H1 (cell line): ENCODE measurements around the gene TMEM253. TPM values are rescaled to one million over a fixed set of nuclear protein-coding genes. Genes with fewer than 3 reads are reported as not detected.

Source experiments
- CTCF ChIA-PET: fragments of 300-600 bp; sonication (Branson Sonifier 250); formaldehyde crosslinking; loops from one replicate; lab custom pipeline; 2021; ENCODE audit not compliant: partially characterized antibody; lab: Charles Lee
- POLR2A ChIA-PET: fragments of 300-600 bp; sonication (Branson Sonifier 250); formaldehyde crosslinking; loops from one replicate; lab custom pipeline; 2021; ENCODE audit warnings: inconsistent platforms; ENCODE audit not compliant: partially characterized antibody; lab: Charles Lee
- DNase-seq, 2 experiments: peaks; one replicate each; pipeline versions ENCODE4 v3.0.0 to v3.0.0-alpha.2; 2010 to 2022; ENCODE audit warnings: low spot score in 2 of 2, low read depth in 1 of 2, mixed read lengths in 1 of 2
- FAIRE-seq: peaks from 2 replicates; lab custom pipeline; 2011; peaks lifted over from hg19 to GRCh38; lab: Jason Lieb, UNC
- H2AFZ ChIP-seq: 2 replicates; pipeline ENCODE4 v1.8.1; 2012; ENCODE audit warnings: low read length, inconsistent platforms
- H2AK5ac ChIP-seq: 2 replicates; pipeline ENCODE4 v1.6.1; 2013; ENCODE audit warnings: low read depth, low read length
- H2BK120ac ChIP-seq: replicated peaks from 2 replicates; pipeline ENCODE3; 2013; ENCODE audit warnings: low read depth, low read length, inconsistent platforms
- H2BK12ac ChIP-seq: 2 replicates; pipeline ENCODE4 v1.6.1; 2013; ENCODE audit warnings: low read depth, low read length
- H2BK15ac ChIP-seq: 2 replicates; pipeline ENCODE4 v1.6.1; 2013; ENCODE audit warnings: low read length
- H2BK20ac ChIP-seq: 2 replicates; pipeline ENCODE4 v1.6.1; 2013; ENCODE audit warnings: low read length
- H2BK5ac ChIP-seq: 2 replicates; pipeline ENCODE4 v1.6.1; 2013; ENCODE audit warnings: low read depth, low read length
- H3K14ac ChIP-seq: 2 replicates; pipeline ENCODE4 v1.6.1; 2013; ENCODE audit warnings: inconsistent platforms; ENCODE audit not compliant: insufficient read length
- H3K18ac ChIP-seq: 2 replicates; pipeline ENCODE4 v1.6.1; 2013; ENCODE audit warnings: low read length; ENCODE audit errors: extremely low read depth
- H3K23ac ChIP-seq: 2 replicates; pipeline ENCODE4 v1.6.1; 2013; ENCODE audit warnings: inconsistent platforms; ENCODE audit not compliant: insufficient read length
- H3K23me2 ChIP-seq: 2 replicates; pipeline ENCODE4 v1.6.1; 2013; ENCODE audit warnings: low read depth, low read length
- H3K27ac ChIP-seq: 2 replicates; pipeline ENCODE4 v1.6.1; 2011; ENCODE audit warnings: low read depth, low read length, inconsistent platforms
- H3K27me3 ChIP-seq, 4 experiments: replicated peaks in 1 of 4; 1 replicate in 1 of 4; 2 replicates in 3 of 4; pipeline versions ENCODE4 v1.6.1 to v1.8.1; 2011 to 2013; ENCODE audit warnings: low read length in 3 of 4, mild to moderate bottlenecking in 3 of 4, inconsistent platforms in 2 of 4, mixed read lengths in 2 of 4, moderate library complexity in 1 of 4; ENCODE audit not compliant: control insufficient read depth in 3 of 4, insufficient read depth in 3 of 4; ENCODE audit errors: extremely low read depth in 1 of 4
- H3K36me3 ChIP-seq, 4 experiments: 2 replicates each; pipeline versions ENCODE4 v1.6.1 to v1.8.1; 2011 to 2013; ENCODE audit warnings: mild to moderate bottlenecking in 4 of 4, low read length in 3 of 4, moderate library complexity in 2 of 4, control low read depth in 1 of 4, inconsistent platforms in 1 of 4; ENCODE audit not compliant: insufficient read depth in 4 of 4, control insufficient read depth in 2 of 4
- H3K4ac ChIP-seq: replicated peaks from 2 replicates; pipeline ENCODE3; 2013; ENCODE audit warnings: low read length, low read depth, mixed read lengths, inconsistent platforms; ENCODE audit not compliant: insufficient read length
- H3K4me1 ChIP-seq, 4 experiments: replicated peaks in 1 of 4; 1 replicate in 1 of 4; 2 replicates in 3 of 4; pipeline versions ENCODE4 v1.6.1 to v1.8.1; 2011 to 2013; ENCODE audit warnings: low read length in 3 of 4, inconsistent platforms in 2 of 4, mixed read lengths in 1 of 4; ENCODE audit not compliant: insufficient read depth in 4 of 4, control insufficient read depth in 3 of 4
- H3K4me2 ChIP-seq, 2 experiments: 2 replicates each; pipeline versions ENCODE4 v1.6.1 to v1.8.1; 2011 to 2013; ENCODE audit warnings: low read depth in 2 of 2, low read length in 2 of 2, control low read depth in 1 of 2, inconsistent platforms in 1 of 2, mild to moderate bottlenecking in 1 of 2; ENCODE audit not compliant: insufficient read depth in 1 of 2
- H3K4me3 ChIP-seq, 4 experiments: fragments of 200-600, 300-600 bp in 1 of 4; sonication (generic), shearing (Covaris generic), sonication (Bioruptor Twin) in 1 of 4; 2 replicates each; pipeline versions ENCODE4 v1.5.1 to v1.8.1; 2011 to 2016; ENCODE audit warnings: low read length in 4 of 4, low read depth in 3 of 4, control low read depth in 2 of 4, inconsistent platforms in 2 of 4, mild to moderate bottlenecking in 2 of 4, mixed read lengths in 1 of 4, moderate library complexity in 1 of 4; ENCODE audit not compliant: insufficient read depth in 2 of 4; ENCODE audit errors: extremely low read depth in 1 of 4
- H3K56ac ChIP-seq: replicated peaks from 2 replicates; pipeline ENCODE3; 2013; ENCODE audit warnings: low read depth, mild to moderate bottlenecking, mixed read lengths, low read length, inconsistent platforms; ENCODE audit not compliant: insufficient read length
- H3K79me1 ChIP-seq: 2 replicates; pipeline ENCODE4 v1.6.1; 2013; ENCODE audit warnings: low read depth, low read length, control low read depth
- H3K79me2 ChIP-seq, 2 experiments: 2 replicates each; pipeline versions ENCODE4 v1.6.1 to v1.8.1; 2012 to 2013; ENCODE audit warnings: low read length in 2 of 2, mild to moderate bottlenecking in 2 of 2, inconsistent platforms in 1 of 2; ENCODE audit not compliant: insufficient read depth in 2 of 2, control insufficient read depth in 1 of 2
- H3K9ac ChIP-seq, 4 experiments: replicated peaks in 1 of 4; 1 replicate in 1 of 4; 2 replicates in 3 of 4; pipeline versions ENCODE4 v1.6.1 to v1.8.1; 2011 to 2013; ENCODE audit warnings: low read depth in 3 of 4, low read length in 3 of 4, control low read depth in 2 of 4, mild to moderate bottlenecking in 2 of 4, moderate library complexity in 2 of 4, inconsistent platforms in 1 of 4; ENCODE audit errors: extremely low read depth in 1 of 4
- H3K9me3 ChIP-seq, 2 experiments: 2 replicates each; pipeline versions ENCODE4 v1.6.1 to v1.8.1; 2012 to 2013; ENCODE audit warnings: mild to moderate bottlenecking in 2 of 2, moderate library complexity in 2 of 2, control low read depth in 1 of 2, inconsistent platforms in 1 of 2, low read depth in 1 of 2, low read length in 1 of 2, mixed read lengths in 1 of 2; ENCODE audit not compliant: insufficient read depth in 2 of 2
- H4K20me1 ChIP-seq, 2 experiments: replicated peaks in 1 of 2; 2 replicates each; pipeline versions ENCODE3 to v1.8.1; 2011 to 2013; ENCODE audit warnings: inconsistent platforms in 2 of 2, low read length in 2 of 2, mild to moderate bottlenecking in 1 of 2; ENCODE audit not compliant: insufficient read depth in 2 of 2, control insufficient read depth in 1 of 2
- H4K5ac ChIP-seq: 2 replicates; pipeline ENCODE4 v1.6.1; 2013; ENCODE audit warnings: low read length, low read depth, mixed read lengths, inconsistent platforms; ENCODE audit not compliant: insufficient read length
- H4K8ac ChIP-seq: 2 replicates; pipeline ENCODE4 v1.8.0; 2013; ENCODE audit warnings: mild to moderate bottlenecking, moderate library complexity, low read length, inconsistent platforms; ENCODE audit not compliant: insufficient read depth; ENCODE audit errors: extremely low read depth
- H4K91ac ChIP-seq: replicated peaks from 2 replicates; pipeline ENCODE3; 2013; ENCODE audit warnings: low read length, mixed read lengths, inconsistent platforms; ENCODE audit not compliant: insufficient read length
- BCL11A ChIP-seq, 2 experiments: IDR thresholded peaks; one replicate each; pipeline ENCODE4 v1.6.1; 2011; ENCODE audit warnings: low read depth in 2 of 2, low read length in 2 of 2, mild to moderate bottlenecking in 2 of 2
- BRCA1 ChIP-seq: IDR thresholded peaks from 2 replicates; pipeline ENCODE4 v1.6.1; 2012; ENCODE audit warnings: low read depth, low read length, improper control_type of control experiment
- CBX5 ChIP-seq: fragments of 300-800, 300-1000 bp; sonication (generic); IDR thresholded peaks from 2 replicates; pipeline ENCODE4 v1.7.1; 2016; ENCODE audit warnings: antibody characterized with exemption, low read length, low read depth
- CREB1 ChIP-seq: IDR thresholded peaks from 2 replicates; pipeline ENCODE4 v1.6.1; 2012; ENCODE audit warnings: inconsistent platforms
- EGR1 ChIP-seq: IDR thresholded peaks from 2 replicates; pipeline ENCODE4 v1.6.1; 2011; ENCODE audit warnings: low read depth, low read length, borderline replicate concordance
- GTF2F1 ChIP-seq: IDR thresholded peaks from 2 replicates; pipeline ENCODE4 v1.6.1; 2012; ENCODE audit warnings: low read depth, low read length, improper control_type of control experiment, borderline replicate concordance
- NANOG ChIP-seq: IDR thresholded peaks from 2 replicates; pipeline ENCODE4 v1.6.1; 2011; ENCODE audit warnings: low read length, low read depth, mild to moderate bottlenecking, inconsistent platforms; ENCODE audit not compliant: insufficient read depth, poor library complexity, severe bottlenecking
- PHF8 ChIP-seq: fragments of 200-600 bp; sonication (generic); conservative IDR thresholded peaks from 2 replicates; pipeline ENCODE4 v1.7.1; 2012; ENCODE audit warnings: low read depth, mild to moderate bottlenecking, inconsistent platforms, low read length, moderate library complexity
- POLR2A ChIP-seq, 2 experiments: IDR thresholded peaks; 1 replicate in 1 of 2; 2 replicates in 1 of 2; pipeline ENCODE4 v1.6.1; 2011; ENCODE audit warnings: low read depth in 2 of 2, low read length in 2 of 2, mild to moderate bottlenecking in 2 of 2; ENCODE audit errors: control extremely low read depth in 1 of 2
- RAD21 ChIP-seq, 2 experiments: IDR thresholded peaks in 1 of 2; conservative IDR thresholded peaks in 1 of 2; 2 replicates each; pipeline ENCODE4 v1.6.1; 2011; ENCODE audit warnings: low read depth in 2 of 2, low read length in 2 of 2, improper control_type of control experiment in 1 of 2, inconsistent platforms in 1 of 2, mild to moderate bottlenecking in 1 of 2, moderate library complexity in 1 of 2
- RFX5 ChIP-seq: IDR thresholded peaks from 2 replicates; pipeline ENCODE4 v1.6.1; 2011; ENCODE audit warnings: low read depth, low read length, improper control_type of control experiment, borderline replicate concordance
- SP4 ChIP-seq: IDR thresholded peaks from 2 replicates; pipeline ENCODE4 v1.6.1; 2012; ENCODE audit warnings: low read length, inconsistent platforms
- TAF1 ChIP-seq: IDR thresholded peaks from 2 replicates; pipeline ENCODE4 v1.6.1; 2011; ENCODE audit warnings: mild to moderate bottlenecking, low read depth, low read length
- WGBS, 2 experiments: shearing (Covaris generic) in 1 of 2; methylation state at CpG; one replicate each; pipeline versions ENCODE4 v1.1.6 to v1.1.7; 2013 to 2015; ENCODE audit warnings: low lambda C conversion rate in 2 of 2, mixed read lengths in 2 of 2, inconsistent platforms in 1 of 2, low coverage in 1 of 2, missing lambda C conversion rate in 1 of 2; ENCODE audit not compliant: insufficient replicate concordance in 2 of 2, insufficient coverage in 1 of 2, insufficient read length in 1 of 2; ENCODE audit errors: extremely low coverage in 1 of 2, missing lambda C conversion rate in 1 of 2; 5-methylcytosine and 5-hydroxymethylcytosine counted together
- polyA plus RNA-seq, 7 experiments: library from polyadenylated mRNA; depleted of rRNA in 3 of 7; stranded (reverse) in 5 of 7; unstranded in 2 of 7; fragments of >200 nt in 5 of 7; fragments of 200-250 nt in 2 of 7; gene quantifications; 1 replicate in 5 of 7; 2 replicates in 1 of 7; 4 replicates in 1 of 7; pipeline versions ENCODE4 v1.2.1 to v1.2.3, GENCODE V29; 2011 to 2013; ENCODE audit warnings: missing spikeins in 2 of 7, mixed read lengths in 2 of 7
- total RNA-seq: library from RNA; stranded (reverse); fragmentation: NEBNext Ultra II Directional; extraction: Animal tissue kit (Norgen Biotek cat#: 25700); gene quantifications from 2 replicates; pipeline ENCODE4 v1.2.1, GENCODE V29; 2021

Gene TMEM253
- total and polyA plus RNA-seq, 2 of the 8 experiments (the other 6 are each of a cell fraction or from before 2014, with no cell fraction given), result 1.9 to 2.2 TPM

GRCh38 chr14:21072031-21072473 lies 28.8 kb upstream of the TMEM253 start:
- CTCF ChIA-PET, result interaction anchor here (0.7 to 6.6 kb wide), 22 partner anchors 9 to 214 kb away, joined by 3 to 110 read pairs (median 11); partner anchors contain the start of genes NDRG2, OR5AU1 and TMEM253
- Histone ChIP-seq H3K18ac (0 out of 2 replicates have a peak overlapping the region, but pooled peaks have one; percentile 51), H4K8ac (no peak overlapping the region), H3K79me1 (no peaks in the 10 kb centered on the region; the same call in 1 of the 2 replicates), H3K27ac (no peak overlapping the region), H3K4me2 (peak overlapping the region; percentile 94 to 96), H2AFZ (no peak overlapping the region), H4K5ac (no peak overlapping the region), H3K27me3 (peaks cover 0 to 4% (median 0%) of the 10 kb centered on the region in 4 experiments; a peak in 3 of 7 replicates), H3K23me2 (peaks cover 25% of the 10 kb centered on the region; the same call in 1 of the 2 replicates), H3K4me3 (peak overlapping the region; percentile 52 to 98 (median 82); a peak in 7 of 8 replicates), H3K14ac (no peak overlapping the region), H3K4me1 (peaks cover 3 to 14% (median 7%) of the 10 kb centered on the region in 4 experiments), H3K79me2 (peaks cover 0 to 13% of the 10 kb centered on the region in 2 experiments; a peak in 2 of 4 replicates), H3K36me3 (peaks cover 23 to 33% (median 31%) of the 10 kb centered on the region in 4 experiments), H2BK5ac (peak overlapping the region; percentile 95; the same call in 1 of the 2 replicates), H2BK15ac (no peak overlapping the region), H3K9ac (peak overlapping the region in 2 of 4 experiments; percentile 16 to 27; a peak in 3 of 7 replicates), H4K20me1 (peaks cover 2 to 5% of the 10 kb centered on the region in 2 experiments), H2BK12ac (no peak overlapping the region), H3K9me3 (no peaks in the 10 kb centered on the region), H4K91ac (peak overlapping the region; percentile 71), H2BK20ac (no peak overlapping the region), H3K56ac (no peak overlapping the region), H2BK120ac (peak overlapping the region; percentile 19), H3K23ac (no peak overlapping the region), H2AK5ac (no peak overlapping the region), H3K4ac (no peak overlapping the region)
- no peak for DNase-seq
- POLR2A ChIA-PET, result interaction anchor here (0.9 to 12.4 kb wide), 14 partner anchors 10 to 199 kb away, joined by 3 to 245 read pairs (median 7); partner anchors contain the start of genes TMEM253 and ZNF219
- FAIRE-seq, result no peak
- TF ChIP-seq TAF1 (no peak), BCL11A (IDR thresholded peaks at IDR 0.05; ENCODE audit: low read depth in 2 of 2, low read length in 2 of 2) (no peak), CBX5 (no peak), RFX5 (no peak), POLR2A (IDR thresholded peaks at IDR 0.05; ENCODE audit: control extremely low read depth in 1 of 2, low read depth in 2 of 2, low read length in 2 of 2) (no peak), NANOG (no peak), CREB1 (no peak), SP4 (no peak), RAD21 (IDR thresholded peaks at IDR 0.05 in 1 of 2, conservative IDR thresholded peaks at IDR 0.05 in 1 of 2; ENCODE audit: low read depth in 2 of 2, low read length in 2 of 2) (no peak), BRCA1 (no peak), EGR1 (no peak), GTF2F1 (no peak), PHF8 (no peak)
- WGBS, 2 experiments, result 41% methylated on average over 4 of the region's 4 CpGs; no CpG with 5 or more reads in 1 of the 2 experiments
